Fibroblast of villous mesenchyme (primary cell): ENCODE data around the gene MMP25. TPM values are rescaled to one million over a fixed set of nuclear protein-coding genes. Genes with fewer than 3 reads are reported as not detected.

Experiments used
- DNase-seq: peaks from one replicate; pipeline ENCODE4 v3.0.0-alpha.2; 2010; ENCODE audit warnings: low read depth
- H3K4me3 ChIP-seq: 2 replicates; pipeline ENCODE4 v1.5.1; 2011; ENCODE audit warnings: low read depth, mild to moderate bottlenecking, low read length
- total RNA-seq: library from RNA; depleted of rRNA; stranded (reverse); fragments of >200 nt; gene quantifications from 2 replicates; pipeline ENCODE4 v1.2.3, GENCODE V29; 2012
- TF ChIP-seq, protein P1 (sequence below): IDR thresholded peaks from 2 replicates; pipeline ENCODE4 v1.5.1; 2012; ENCODE audit warnings: low read depth, mild to moderate bottlenecking, low read length; ENCODE audit not compliant: insufficient read depth

The MMP25 gene
- total RNA-seq, 1 donor, result under 0.01 TPM

DNA sequence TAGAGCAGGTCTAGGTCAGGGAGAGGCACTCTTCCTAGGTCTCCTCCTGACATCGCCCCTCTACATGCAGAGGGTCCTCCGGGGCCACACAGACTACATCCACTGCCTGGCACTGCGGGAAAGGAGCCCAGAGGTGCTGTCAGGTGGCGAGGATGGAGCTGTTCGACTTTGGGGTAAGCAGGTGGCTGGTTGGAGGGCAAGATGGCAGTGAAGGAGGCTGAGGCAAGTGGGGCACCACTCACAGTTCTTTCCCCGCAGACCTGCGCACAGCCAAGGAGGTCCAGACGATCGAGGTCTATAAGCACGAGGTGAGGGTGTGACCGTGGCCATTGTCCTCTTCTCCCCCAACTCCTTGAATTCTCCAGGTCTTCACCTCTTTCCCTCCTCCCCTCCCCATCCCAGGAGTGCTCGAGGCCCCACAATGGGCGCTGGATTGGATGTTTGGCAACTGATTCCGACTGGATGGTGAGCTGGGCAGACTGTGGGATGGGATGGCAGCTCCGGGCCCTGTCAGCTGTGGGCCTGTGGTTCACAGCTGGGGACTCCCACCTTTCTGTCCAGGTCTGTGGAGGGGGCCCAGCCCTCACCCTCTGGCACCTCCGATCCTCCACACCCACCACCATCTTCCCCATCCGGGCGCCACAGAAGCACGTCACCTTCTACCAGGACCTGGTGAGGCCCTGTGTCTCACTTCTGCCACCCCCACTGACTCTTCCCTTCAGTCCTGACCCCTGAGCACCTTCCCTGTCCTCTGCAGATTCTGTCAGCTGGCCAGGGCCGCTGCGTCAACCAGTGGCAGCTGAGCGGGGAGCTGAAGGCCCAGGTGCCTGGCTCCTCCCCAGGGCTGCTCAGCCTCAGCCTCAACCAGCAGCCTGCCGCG lies 19.5 kb upstream of the MMP25 start:
- DNase-seq, result no peak
- H3K4me3 ChIP-seq, result no peak overlapping the region
- TF ChIP-seq, protein P1, sequence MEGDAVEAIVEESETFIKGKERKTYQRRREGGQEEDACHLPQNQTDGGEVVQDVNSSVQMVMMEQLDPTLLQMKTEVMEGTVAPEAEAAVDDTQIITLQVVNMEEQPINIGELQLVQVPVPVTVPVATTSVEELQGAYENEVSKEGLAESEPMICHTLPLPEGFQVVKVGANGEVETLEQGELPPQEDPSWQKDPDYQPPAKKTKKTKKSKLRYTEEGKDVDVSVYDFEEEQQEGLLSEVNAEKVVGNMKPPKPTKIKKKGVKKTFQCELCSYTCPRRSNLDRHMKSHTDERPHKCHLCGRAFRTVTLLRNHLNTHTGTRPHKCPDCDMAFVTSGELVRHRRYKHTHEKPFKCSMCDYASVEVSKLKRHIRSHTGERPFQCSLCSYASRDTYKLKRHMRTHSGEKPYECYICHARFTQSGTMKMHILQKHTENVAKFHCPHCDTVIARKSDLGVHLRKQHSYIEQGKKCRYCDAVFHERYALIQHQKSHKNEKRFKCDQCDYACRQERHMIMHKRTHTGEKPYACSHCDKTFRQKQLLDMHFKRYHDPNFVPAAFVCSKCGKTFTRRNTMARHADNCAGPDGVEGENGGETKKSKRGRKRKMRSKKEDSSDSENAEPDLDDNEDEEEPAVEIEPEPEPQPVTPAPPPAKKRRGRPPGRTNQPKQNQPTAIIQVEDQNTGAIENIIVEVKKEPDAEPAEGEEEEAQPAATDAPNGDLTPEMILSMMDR, result no peak

DNA sequence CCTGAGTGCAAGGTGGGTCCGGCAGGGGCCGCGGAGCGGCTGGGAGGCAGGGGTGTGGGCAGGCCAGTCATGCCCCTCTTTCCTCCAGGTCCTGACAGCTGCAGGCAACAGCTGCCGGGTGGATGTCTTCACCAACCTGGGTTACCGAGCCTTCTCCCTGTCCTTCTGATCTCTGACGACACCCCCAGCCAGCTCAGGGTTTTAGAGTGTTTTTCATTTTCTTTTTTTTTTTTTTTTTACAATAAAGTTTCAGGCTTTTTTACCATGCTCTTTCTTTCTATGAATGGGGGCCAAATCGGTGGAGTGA lies 18.9 kb upstream of the MMP25 start:
- DNase-seq, result no peak
- TF ChIP-seq, protein P1, result no peak
- no peak overlapping the region for H3K4me3 ChIP-seq

DNA sequence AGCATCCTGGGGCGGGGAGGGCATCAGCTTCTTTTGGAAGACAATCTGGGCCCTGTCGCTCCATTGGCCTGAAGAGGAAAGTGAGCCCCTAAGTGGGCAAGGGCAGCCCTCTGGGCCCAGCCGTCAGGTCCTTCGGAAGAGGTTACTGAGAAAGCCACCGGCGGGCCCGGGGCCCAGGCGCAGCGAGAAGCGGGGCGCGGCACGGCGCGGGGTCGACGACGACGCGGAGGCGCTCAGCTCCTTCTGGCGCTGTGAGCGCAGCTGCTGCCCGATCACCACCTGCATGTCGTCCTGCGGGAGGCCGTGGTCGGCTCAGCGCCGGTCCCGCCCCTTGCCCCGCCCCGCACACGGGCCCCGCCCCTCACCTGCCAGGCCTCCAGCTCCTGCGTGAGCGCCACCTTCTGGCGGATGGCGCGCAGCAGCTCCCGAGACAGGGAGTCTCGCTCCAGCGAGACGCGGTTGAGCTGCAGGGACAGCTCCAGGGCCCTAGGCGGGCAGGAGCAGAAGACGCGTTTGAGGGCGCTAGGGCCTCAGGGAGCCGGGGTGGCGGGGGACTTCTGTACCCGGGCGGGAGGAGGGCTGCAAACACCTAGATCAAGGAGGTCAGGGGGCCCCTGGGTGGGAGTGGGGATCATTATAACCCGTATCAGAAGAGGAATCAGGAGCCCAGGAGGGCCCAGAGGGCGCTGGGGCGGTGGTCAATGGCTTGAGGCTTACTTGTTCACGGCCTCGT lies 18.2 kb upstream of the MMP25 start:
- TF ChIP-seq, protein P1, result peak; percentile 58
- DNase-seq, result peak; percentile 64
- no peak overlapping the region for H3K4me3 ChIP-seq

DNA sequence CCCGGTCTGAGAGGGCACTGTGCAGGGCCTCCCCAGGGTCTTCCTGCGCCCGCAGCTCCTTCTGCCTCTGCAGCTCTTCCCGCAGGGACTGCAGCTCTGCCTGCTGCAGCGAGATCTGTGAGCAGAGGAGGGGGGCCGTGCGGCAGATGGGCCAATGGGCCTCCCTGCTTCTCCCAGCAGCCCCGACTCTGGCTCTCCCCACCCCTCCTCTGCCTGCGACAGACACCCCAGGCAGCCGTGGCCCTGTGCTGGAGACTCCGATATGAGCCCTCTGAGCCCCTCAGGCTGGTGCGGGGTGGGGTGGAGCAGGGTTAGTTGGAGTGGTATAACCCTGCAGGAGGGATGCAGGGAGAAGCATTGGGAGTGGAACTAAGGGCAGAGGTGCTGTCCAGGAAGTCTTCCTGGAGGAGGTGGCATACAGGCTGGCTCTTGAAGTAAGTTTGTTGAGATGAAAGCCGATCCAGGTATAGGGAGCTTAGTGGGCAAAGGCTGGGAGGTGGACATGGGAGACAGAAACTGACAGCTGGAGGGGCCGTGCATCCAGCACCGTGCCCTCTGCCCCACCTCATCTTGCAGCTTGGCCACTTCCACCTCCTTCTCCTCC lies 17.5 kb upstream of the MMP25 start:
- TF ChIP-seq, protein P1, result no peak
- H3K4me3 ChIP-seq, result no peak overlapping the region
- DNase-seq, result no peak

DNA sequence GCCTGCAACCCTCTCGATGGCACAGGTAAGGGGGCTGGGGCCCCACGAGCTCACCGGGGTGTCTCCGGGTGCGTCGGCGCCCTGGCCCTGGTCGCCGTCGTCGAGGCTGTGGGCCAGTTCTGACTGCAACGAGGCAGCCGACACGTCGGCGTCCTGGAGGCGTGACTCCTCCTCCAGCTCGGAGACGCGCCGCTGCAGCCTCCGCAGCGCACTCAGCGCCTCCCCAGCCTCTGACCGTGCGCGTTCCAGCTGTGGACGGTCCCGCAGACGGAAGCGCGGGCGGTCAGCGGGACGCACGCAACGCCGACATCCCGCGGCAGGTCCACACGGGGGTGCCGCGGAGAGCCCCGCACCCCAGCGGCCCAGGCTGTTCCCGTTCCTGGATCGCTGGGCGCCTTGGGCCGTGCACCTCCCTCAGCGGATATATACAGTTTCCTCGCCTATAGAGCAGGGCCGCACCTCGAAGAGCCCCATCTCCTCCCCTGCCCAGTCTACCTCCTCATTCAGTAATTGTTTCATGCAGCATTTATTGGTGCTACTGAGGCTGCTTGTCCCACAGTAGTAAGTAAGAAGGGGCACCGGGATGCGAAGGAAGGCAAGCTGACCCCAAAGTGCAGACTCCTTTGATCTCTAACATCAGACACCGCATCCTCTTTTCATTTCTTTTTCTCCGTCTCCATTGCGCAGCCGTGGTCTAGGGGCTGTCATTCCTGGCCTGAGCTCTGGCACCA lies 16.7 kb upstream of the MMP25 start:
- DNase-seq, result peak; percentile 32
- TF ChIP-seq, protein P1, result no peak
- H3K4me3 ChIP-seq, result peak overlapping the region; percentile 12
